ENCODE data around the gene CDHR4.
"Not testable (repeated sequence)": the region's sequence is repeated elsewhere in the genome, so short reads cannot be mapped to it uniquely, and the experiment has no call there.

Gene CDHR4, protein sequence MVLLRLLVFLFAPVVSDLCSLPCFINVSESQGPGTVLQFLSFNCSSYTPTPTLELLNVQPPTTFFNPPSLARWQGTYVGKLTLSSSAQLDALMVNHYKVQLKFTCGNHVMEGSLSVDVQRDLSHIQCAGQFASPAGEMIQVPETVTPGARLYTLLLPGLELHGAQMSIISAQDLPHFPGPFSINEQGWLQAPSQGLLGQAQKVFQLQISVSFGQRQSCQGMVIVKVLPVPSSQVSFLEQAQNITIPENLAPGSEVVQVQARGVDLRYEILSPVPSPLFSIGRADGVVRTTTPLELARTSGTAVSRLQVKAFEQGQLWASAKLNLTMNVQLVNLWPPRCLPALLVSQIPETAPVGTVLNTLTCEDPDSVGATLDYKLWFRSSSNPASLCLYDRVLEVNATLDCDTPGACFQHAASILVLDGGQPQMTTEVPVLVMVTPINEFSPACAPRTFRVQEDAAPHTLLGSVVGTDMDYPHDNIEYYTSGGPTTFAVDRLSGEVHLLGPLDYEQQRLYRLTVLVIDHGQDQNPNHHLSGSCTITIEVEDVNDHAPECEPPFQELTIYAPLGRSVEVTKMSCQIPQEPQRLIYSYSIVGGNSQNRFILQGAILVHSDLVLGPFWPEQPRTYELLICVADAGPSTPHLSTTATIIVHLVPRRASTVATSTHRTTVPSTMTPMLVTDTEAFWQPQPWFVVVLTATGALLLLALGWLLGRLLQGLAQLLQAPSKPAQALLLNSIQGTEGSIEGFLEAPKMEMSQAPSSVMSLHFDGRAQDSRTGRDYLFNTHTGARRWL

GRCh38 chr3:49799761-49800160 is at the start of gene CDHR4:
Gene CDHR4 (minus strand): TSS chr3:49799873. CDS start chr3:49799812, 61 bp downstream.
- peak; percentile 76 for DNase-seq

DNA sequence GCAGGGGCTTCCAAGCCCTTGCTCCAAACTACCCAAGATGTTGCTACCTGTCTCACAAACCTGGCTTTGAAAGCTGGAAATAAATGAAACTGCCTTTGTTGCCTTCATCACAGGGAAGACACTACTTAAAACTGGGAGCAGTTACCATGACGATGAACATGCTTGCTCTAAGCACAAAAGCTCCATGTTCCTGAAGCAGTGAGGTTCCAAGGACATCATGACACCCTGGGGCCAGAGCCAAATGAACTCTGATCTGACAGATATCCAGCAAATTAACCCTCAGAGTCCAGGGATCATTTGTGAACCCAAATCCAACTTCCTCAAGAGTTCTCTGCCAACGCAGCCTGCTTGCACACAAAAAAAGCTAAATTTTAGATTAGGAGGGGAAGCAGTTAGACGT is 46.0 kb upstream of the CDHR4 start:
- DNase-seq: no peak

GRCh38 chr3:49844464-49845183 is 45.0 kb upstream of the CDHR4 start:
- DNase-seq: peak; percentile 51

GRCh38 chr3:49842843-49843517 is 43.3 kb upstream of the CDHR4 start:
- DNase-seq: no peak

DNA sequence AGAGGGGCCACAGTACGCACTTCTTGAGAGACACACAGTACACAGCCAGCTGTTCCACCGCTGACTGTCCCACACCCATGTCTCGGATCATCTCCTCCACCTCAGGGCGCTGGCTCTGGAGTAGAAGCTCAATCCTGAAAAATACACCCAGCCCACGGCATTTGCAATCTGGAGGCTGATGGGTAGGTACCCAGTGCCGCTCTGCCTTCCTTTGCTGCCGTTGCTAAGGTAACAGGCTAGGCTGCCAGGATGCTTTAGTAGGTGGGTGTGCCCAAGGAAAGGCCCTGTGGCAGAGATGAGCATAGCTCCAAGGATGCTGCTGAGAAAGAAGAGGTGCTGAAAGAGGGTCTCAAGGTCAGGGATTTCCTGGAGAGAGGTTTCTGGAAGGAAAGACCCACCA is 42.1 kb upstream of the CDHR4 start:
- DNase-seq: no peak

GRCh38 chr3:49841126-49841696 is 41.5 kb upstream of the CDHR4 start:
- DNase-seq: peak; percentile 24

DNA sequence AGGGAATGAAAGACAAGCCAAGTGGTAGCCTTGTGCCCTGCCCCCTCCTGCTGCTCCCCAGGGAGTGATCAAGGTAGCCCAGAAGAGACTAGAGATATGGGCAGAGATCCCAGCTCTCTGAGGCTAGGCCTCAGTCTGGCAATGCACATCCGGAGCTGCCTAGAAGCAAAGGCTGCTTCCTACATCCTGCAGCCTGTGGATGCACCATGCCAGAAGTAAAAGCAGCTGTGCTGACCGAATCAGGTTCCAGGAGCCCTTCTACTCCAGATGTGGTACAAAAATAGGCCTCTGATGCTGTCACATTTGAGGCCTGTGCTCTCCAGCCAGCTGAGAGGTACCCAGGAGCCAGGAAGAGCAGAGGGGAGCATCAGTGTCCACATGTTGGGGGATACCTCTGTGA is 40.7 kb upstream of the CDHR4 start:
- DNase-seq: no peak

GRCh38 chr3:49839193-49839809 is 39.6 kb upstream of the CDHR4 start:
- peak; percentile 70 for DNase-seq

DNA sequence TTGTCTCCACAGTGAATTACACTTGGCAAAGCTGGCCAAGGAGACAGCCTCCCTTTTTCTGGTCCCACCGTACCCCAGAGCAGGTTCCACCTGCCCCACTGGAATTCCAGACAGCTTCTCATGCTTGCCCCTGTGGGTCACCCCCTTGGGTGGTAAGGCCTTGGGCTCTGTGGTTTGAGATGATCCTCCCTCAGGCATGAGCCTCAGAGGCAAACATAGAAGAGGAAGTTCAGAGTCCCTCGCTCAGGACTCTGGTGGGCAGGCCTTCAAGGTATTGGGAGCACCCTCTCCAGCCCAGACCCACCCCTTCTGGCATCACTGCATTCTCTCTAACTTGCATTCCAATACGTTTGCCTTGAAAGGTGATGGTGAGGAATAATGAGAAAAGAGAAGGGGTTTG is 31.7 kb upstream of the CDHR4 start:
- DNase-seq: no peak

DNA sequence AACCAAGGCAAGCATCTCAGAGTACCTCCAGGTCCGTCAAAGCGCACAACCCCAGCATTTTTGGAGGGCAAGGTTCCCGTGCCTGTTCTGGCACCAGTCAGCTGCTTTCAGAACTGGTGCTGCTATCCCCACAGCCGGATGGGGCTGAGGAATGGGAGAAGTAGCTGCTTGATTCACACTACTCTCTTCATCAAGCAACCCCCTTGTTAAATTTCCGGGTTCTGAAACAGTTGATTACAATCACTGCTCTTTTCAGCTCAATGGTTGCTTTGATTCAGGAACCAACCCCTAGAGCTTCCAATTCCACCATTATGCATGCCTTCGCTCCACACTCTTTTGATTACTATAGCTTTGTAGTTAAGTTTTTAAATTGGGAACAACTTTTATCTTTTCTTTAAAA is 26.3 kb upstream of the CDHR4 start:
- no peak for DNase-seq

GRCh38 chr3:49823131-49823530 is 23.5 kb upstream of the CDHR4 start:
- not testable (repeated sequence) for DNase-seq

DNA sequence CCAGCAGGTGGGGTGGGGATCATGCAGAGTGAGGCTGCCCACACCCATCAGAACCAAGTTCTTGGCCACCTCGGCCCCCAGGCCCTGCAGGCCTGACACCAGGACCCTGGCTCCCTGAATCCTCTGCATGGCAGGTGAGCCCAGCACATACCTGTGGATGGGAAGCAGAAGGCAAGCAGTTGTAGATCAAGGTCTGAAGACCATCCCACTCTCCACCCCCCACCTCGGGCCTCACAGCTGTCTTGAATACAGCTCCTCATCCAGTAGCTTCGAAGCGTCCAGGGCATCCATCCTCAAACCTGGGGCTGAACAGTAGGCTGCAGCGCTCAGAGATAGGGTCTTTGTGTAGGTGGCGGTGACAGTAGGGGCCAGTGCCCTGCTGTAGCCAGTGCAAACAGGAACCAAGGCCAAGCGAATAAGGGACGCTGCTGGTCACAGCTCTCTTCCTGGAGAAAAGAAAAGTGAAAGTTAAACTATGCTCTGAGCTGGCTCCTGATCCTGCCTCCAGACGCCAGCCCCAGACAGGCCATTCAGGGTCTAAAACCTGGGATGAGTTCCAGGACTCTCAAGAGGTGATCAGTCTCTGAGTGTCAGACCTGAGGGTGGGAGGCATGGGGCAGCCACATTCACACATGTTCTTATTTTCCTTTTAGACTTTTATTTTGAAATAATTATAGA is 14.0 kb upstream of the CDHR4 start, which contains the start of gene UBA7:
Gene UBA7 (minus strand): TSS at position 457 of the 678 bp plus-strand sequence. CDS start 166 bp downstream, at position 291.
- DNase-seq: peak; percentile 80

DNA sequence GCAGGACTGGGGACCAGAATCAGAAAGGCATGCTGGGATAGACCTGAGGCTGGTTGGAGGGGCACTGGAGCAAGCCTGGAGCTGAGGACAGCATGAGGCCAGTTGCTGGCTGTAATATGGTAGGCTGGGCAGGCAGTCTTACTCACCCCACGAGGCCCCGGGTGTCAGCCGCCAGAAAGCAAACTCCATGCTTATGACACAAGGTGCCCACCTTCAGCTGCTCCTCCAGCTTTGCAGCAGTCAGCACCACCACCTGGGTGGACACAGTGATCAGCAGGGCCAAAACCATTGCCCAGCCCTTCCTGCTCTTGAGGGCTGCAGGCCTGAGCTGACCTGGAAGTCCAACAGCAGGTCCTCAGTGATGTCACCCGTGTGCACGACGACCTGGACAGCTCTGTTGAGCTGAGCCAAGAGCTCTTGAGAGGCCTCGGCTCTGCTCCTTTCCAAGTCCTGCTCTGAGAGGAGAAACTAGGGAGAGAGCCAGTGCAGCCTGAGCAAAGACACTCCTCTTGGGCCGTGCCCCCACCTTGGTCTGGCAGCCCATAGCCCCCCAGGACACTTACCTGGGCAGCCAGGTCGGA is 13.3 kb upstream of the CDHR4 start:
- DNase-seq: no peak

DNA sequence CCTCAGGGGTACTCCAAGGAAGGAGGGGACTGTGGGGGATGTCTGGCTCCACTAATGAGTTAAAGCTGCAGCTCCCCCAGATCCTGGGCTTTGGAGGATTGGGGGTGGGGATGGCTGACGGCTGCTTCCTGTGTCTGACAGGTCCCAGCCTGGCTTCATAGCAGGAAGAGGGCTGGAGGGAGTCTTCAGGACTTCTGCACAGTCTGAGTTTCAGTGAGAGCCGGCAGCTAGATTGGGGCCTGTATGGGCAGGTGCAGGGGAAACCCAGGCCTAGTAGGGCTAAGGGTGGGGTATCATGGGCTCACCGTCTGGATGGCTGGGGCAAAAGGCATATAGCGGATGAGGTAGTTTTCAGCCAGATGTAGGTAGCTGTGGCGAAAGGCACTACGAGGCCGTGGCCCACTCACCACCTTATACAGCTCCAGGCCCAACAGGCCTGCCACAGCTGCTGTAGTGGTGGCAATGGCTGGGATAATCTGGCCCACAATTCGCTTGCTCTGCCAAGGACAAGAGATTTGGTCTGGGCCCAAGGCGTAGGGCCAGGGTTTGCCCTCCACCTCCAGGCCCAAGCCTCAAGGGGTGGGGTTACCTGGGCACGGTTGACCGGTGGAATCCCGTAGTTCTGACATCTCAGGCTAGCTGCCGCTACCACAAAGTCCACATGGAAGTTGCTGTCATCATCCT is 7.9 kb upstream of the CDHR4 start:
- DNase-seq: no peak

DNA sequence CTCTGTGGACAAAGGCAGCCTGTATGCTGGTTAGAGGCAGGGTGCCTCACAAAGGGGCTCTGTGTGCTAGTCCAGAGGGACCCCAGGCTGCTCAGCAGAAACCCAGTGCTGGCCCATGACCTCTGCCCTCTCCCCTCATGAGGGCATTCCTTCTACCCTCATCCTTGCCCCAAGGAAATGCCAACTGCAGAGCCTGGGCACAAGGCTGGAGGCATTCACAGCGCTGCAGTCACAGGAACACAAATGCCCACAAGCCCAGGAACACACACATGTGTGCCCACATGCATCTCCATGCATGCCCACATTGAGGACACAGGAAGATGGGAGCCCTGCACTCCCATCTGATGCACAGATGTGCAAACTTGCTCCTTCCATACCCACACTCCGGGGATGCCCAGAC is 7.2 kb upstream of the CDHR4 start:
- no peak for DNase-seq

- no peak for DNase-seq
These were observed 6.4 kb upstream of the CDHR4 start for GRCh38 chr3:49805897-49806701.

- peak; percentile 34 for DNase-seq
These were observed 5.7 kb upstream of the CDHR4 start for GRCh38 chr3:49805367-49805782.

DNA sequence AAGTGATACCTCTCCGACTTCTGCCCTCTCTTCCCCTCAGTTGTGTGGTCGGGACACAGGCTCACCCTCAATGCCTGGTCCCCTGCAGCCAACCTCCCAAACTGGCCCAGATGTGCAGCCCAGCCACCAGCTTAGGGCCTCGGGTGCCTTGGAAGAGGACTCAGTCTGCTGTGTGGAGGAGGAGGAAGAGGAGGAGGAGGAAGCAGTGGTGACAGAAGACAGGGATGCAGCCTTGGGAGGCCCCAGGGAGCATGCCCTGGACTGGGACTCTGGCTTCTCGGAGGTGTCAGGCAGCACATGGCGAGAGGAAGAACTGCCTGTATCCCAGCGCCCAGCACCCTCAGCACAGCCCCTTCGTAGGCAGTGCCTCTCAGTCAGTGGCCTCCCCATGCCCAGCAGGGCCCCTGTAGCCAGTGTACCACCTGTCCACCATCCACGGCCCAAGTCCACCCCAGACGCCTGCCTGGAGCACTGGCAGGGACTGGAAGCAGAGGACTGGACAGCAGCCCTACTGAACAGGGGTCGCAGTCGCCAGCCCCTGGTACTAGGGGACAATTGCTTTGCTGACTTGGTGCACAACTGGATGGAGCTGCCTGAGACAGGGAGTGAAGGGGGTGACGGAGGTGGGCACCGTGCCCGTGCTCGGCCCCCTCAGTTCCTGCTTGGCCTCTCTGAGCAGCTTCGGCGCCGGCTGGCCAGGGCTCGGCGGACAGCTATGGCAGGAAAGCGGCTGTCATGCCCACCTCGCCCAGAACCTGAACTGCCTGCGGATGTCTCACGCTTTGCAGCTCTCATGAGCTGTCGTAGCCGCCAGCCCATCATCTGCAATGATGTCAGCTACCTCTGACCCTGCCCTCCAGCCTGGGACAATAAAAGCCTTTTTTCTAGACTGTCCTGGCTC is 4.7 kb upstream of the CDHR4 start:
- no peak for DNase-seq

Data from EL (cell line).